Nephron (organoid): ENCODE results near the gene MAGI2.

Experiments
- H3K27ac Mint-ChIP-seq, 3 experiments: 2 replicates each; pipeline ENCODE4 v1.8.0; 2020; ENCODE audit warnings: mixed read lengths in 3 of 3, mild to moderate bottlenecking in 2 of 3, moderate library complexity in 1 of 3
- H3K27me3 Mint-ChIP-seq: 2 replicates; pipeline ENCODE4 v1.8.0; 2021; ENCODE audit warnings: low read depth, mild to moderate bottlenecking, moderate library complexity, mixed read lengths
- H3K36me3 Mint-ChIP-seq: 2 replicates; pipeline ENCODE4 v1.8.0; 2020; ENCODE audit warnings: low read depth, mixed read lengths
- H3K4me1 Mint-ChIP-seq: 2 replicates; pipeline ENCODE4 v1.8.0; 2020; ENCODE audit warnings: mixed read lengths
- H3K4me3 Mint-ChIP-seq, 3 experiments: 2 replicates each; pipeline ENCODE4 v1.8.0; 2020; ENCODE audit warnings: mild to moderate bottlenecking in 3 of 3, mixed read lengths in 3 of 3, moderate library complexity in 2 of 3
- H3K9me3 Mint-ChIP-seq: 2 replicates; pipeline ENCODE4 v1.8.0; 2020; ENCODE audit warnings: mixed read lengths
- CTCF ChIP-seq, 3 experiments: fragments of 200-600 bp; sonication (generic); IDR thresholded peaks; one replicate each; pipeline ENCODE4 v1.5.0; 2021; ENCODE audit warnings: antibody characterized with exemption in 3 of 3; ENCODE audit not compliant: unreplicated experiment in 3 of 3

The MAGI2 gene

GRCh38 chr7:78686189-78686588 is 767.3 kb downstream of the MAGI2 start:
- H3K27me3 Mint-ChIP-seq, result no peaks in the 10 kb centered on the region
- no peaks in the 10 kb centered on the region for H3K4me1 Mint-ChIP-seq
- H3K27ac Mint-ChIP-seq, result no peak overlapping the region
- H3K4me3 Mint-ChIP-seq, result no peak overlapping the region
- no peak for TF ChIP-seq CTCF (IDR thresholded peaks at IDR 0.05; ENCODE audit: unreplicated experiment in 3 of 3)
- no peaks in the 10 kb centered on the region for H3K9me3 Mint-ChIP-seq
- H3K36me3 Mint-ChIP-seq, result no peaks in the 10 kb centered on the region

GRCh38 chr7:78684201-78684600 is 769.3 kb downstream of the MAGI2 start:
- no peaks in the 10 kb centered on the region for H3K27me3 Mint-ChIP-seq
- no peak overlapping the region for H3K4me3 Mint-ChIP-seq
- no peak overlapping the region for H3K27ac Mint-ChIP-seq
- H3K4me1 Mint-ChIP-seq, result no peaks in the 10 kb centered on the region
- no peaks in the 10 kb centered on the region for H3K36me3 Mint-ChIP-seq
- H3K9me3 Mint-ChIP-seq, result no peaks in the 10 kb centered on the region
- TF ChIP-seq CTCF (IDR thresholded peaks at IDR 0.05; ENCODE audit: unreplicated experiment in 3 of 3), result no peak

GRCh38 chr7:78683566-78683965 is 769.9 kb downstream of the MAGI2 start:
- Mint-ChIP-seq H3K9me3 (no peaks in the 10 kb centered on the region), H3K27ac (no peak overlapping the region), H3K27me3 (no peaks in the 10 kb centered on the region), H3K36me3 (no peaks in the 10 kb centered on the region), H3K4me3 (no peak overlapping the region), H3K4me1 (no peaks in the 10 kb centered on the region)
- TF ChIP-seq CTCF (IDR thresholded peaks at IDR 0.05; ENCODE audit: unreplicated experiment in 3 of 3), result no peak

- no peaks in the 10 kb centered on the region for H3K36me3 Mint-ChIP-seq
- no peaks in the 10 kb centered on the region for H3K27me3 Mint-ChIP-seq
- H3K27ac Mint-ChIP-seq, result no peak overlapping the region
- H3K4me3 Mint-ChIP-seq, result no peak overlapping the region
- no peaks in the 10 kb centered on the region for H3K9me3 Mint-ChIP-seq
- no peaks in the 10 kb centered on the region for H3K4me1 Mint-ChIP-seq
- no peak for TF ChIP-seq CTCF (IDR thresholded peaks at IDR 0.05; ENCODE audit: unreplicated experiment in 3 of 3)
Measured at GRCh38 chr7:78679112-78679876, 774.2 kb downstream of the MAGI2 start.

- TF ChIP-seq CTCF (IDR thresholded peaks at IDR 0.05; ENCODE audit: unreplicated experiment in 3 of 3), result no peak
- no peaks in the 10 kb centered on the region for H3K27me3 Mint-ChIP-seq
- H3K36me3 Mint-ChIP-seq, result no peaks in the 10 kb centered on the region
- no peak overlapping the region for H3K27ac Mint-ChIP-seq
- no peaks in the 10 kb centered on the region for H3K4me1 Mint-ChIP-seq
- H3K4me3 Mint-ChIP-seq, result no peak overlapping the region
- H3K9me3 Mint-ChIP-seq, result no peaks in the 10 kb centered on the region
Measured at GRCh38 chr7:78677391-78677790, 776.1 kb downstream of the MAGI2 start.

- Mint-ChIP-seq H3K27ac (no peak overlapping the region), H3K9me3 (no peaks in the 10 kb centered on the region), H3K4me1 (no peaks in the 10 kb centered on the region), H3K27me3 (no peaks in the 10 kb centered on the region), H3K36me3 (no peaks in the 10 kb centered on the region), H3K4me3 (no peak overlapping the region)
- no peak for TF ChIP-seq CTCF (IDR thresholded peaks at IDR 0.05; ENCODE audit: unreplicated experiment in 3 of 3)
Measured at GRCh38 chr7:78675511-78675910, 778.0 kb downstream of the MAGI2 start.
